ENCODE results near the gene AFAP1.

AFAP1 gene

DNA sequence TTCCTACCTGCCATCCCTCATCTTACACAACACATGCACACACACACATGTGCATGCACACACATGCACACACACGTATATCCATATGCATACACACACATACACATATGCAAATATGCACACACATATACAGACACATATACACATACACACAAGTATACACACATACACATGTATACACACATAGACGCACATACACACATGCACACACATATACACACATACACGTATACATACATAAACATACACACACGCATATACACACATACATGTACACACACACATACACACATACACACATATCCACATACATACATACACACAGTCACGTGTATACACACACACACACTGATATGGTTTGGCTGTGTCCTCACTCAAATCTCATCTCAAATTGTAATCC, 37.0 kb upstream of the AFAP1 start:
- peaks cover 14 to 21% of the 10 kb centered on the region in 2 donors for H3K27me3 Mint-ChIP-seq

DNA sequence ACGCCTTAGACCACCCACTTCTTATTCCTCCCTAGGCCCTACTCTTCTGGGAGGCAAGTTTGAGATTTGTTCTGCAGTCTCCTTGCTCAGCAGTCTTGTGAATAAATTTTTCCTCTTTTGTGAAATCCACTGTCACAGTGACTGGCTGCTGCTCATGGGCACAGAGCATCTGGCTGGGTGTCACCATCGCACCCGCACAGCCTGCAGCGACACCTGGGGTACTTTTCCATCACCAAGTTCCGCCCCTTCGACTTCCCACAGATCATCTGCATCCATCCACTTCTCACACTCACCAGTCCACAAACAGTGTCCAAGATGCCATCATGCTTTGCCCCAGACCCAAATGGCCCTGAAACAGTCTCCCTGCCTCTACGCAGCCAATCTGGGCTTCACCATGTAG, 36.4 kb upstream of the AFAP1 start:
- H3K27ac Mint-ChIP-seq: no peak overlapping the region
- H3K27me3 Mint-ChIP-seq: peaks cover 13 to 17% of the 10 kb centered on the region in 2 donors
- peaks cover 4 to 7% of the 10 kb centered on the region in 2 donors for H3K36me3 Mint-ChIP-seq
- ATAC-seq (replicated peaks) (no peak), DNase-seq (no peak)
- H3K4me1 Mint-ChIP-seq: peaks cover 5 to 10% of the 10 kb centered on the region in 2 donors
- peaks cover 7 to 8% of the 10 kb centered on the region in 2 donors for H3K9me3 Mint-ChIP-seq
- no peak overlapping the region for H3K4me3 Mint-ChIP-seq

More for the DNA sequence above, 37.0 kb upstream of the AFAP1 start:
- ATAC-seq (replicated peaks): no peak
- peaks cover 7 to 8% of the 10 kb centered on the region in 2 donors for H3K9me3 Mint-ChIP-seq
- no peak for DNase-seq
- H3K27ac Mint-ChIP-seq: no peak overlapping the region
- peaks cover 5 to 10% of the 10 kb centered on the region in 2 donors for H3K4me1 Mint-ChIP-seq
- peaks cover 4 to 7% of the 10 kb centered on the region in 2 donors for H3K36me3 Mint-ChIP-seq
- no peak overlapping the region for H3K4me3 Mint-ChIP-seq

DNA sequence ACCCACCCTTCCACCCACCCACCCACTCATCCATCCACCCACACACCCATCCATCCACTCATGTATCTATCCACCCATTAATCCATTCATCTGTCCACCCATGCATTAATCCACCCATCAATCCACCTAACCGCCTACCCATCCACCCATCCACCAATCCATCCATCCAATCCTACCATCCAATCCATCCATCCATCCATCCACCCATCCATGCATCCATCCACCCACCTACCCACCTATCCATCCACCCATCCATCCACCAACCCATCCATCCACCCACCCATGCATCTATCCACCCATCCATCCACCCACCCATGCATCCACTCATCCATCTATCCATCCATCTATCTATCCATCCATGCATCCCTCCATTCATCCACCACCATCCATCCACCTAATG, 34.8 kb upstream of the AFAP1 start:
- Mint-ChIP-seq H3K27ac (no peak overlapping the region), H3K9me3 (peaks cover 7 to 8% of the 10 kb centered on the region in 2 donors), H3K4me1 (peaks cover 15 to 22% of the 10 kb centered on the region in 2 donors), H3K27me3 (peaks cover 22% of the 10 kb centered on the region in 2 donors), H3K4me3 (no peak overlapping the region), H3K36me3 (peaks cover 12 to 13% of the 10 kb centered on the region in 2 donors)
- ATAC-seq (replicated peaks): no peak
- DNase-seq: no peak

DNA sequence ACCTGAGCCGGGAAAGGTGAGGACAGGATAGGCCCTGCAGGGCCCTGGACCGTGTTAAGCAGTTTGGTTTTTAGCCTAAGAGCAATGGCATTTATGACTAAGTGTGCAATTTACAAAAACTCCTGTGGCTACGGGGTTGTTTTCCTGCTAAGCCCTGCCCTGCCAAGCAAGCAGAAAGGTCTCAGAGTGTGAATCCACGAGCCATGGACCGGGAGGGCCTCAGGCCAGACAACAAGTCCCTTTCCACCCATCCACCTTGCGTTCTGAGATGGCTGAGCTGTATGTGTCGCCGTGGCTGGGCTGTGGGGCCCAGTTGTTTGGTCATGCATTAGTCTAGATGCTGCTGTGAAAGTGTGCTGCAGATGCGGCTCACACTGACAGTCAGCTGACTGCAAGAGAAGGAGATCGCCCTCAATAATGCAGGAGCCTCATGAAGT, 33.9 kb upstream of the AFAP1 start:
- peaks cover 15 to 23% of the 10 kb centered on the region in 2 donors for H3K4me1 Mint-ChIP-seq
- peaks cover 12 to 13% of the 10 kb centered on the region in 2 donors for H3K36me3 Mint-ChIP-seq
- peaks cover 7 to 8% of the 10 kb centered on the region in 2 donors for H3K9me3 Mint-ChIP-seq
- no peak overlapping the region for H3K4me3 Mint-ChIP-seq
- ATAC-seq (replicated peaks): peak in 1 of 2 donors; percentile 18
- peaks cover 22 to 24% of the 10 kb centered on the region in 2 donors for H3K27me3 Mint-ChIP-seq
- no peak for DNase-seq
- no peak overlapping the region for H3K27ac Mint-ChIP-seq

DNA sequence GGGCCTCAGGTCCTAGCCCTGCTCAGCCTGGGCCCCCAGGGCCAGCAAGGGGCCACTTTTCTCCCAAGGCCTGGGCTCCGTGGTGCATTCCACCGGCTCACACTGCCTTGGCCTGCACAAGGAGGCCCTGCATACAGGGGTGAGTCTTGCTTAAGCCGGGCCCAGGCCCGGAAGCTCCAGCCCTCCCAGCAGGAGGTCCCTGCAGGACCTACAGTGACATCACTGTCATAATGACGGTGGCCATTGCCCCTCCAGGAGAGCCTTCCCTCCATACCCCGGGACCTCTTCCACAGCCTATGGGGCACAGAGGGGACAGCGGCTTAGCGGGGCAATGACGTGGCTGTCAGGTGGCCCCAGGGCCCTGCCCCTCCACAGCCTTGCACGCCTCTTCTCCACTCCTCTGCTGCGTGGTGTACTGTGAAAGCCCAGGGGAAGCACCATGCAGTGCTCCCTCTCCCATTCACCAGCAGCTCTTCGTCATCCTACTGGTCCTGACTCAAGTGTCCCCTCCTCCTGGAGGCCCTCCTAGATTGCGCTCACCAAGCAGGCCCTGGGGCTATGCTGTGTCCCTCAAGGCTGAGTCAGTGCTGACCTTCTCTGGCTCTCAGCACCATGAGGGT, 32.3 kb upstream of the AFAP1 start:
- peaks cover 3 to 6% of the 10 kb centered on the region in 2 donors for H3K9me3 Mint-ChIP-seq
- no peak overlapping the region for H3K27ac Mint-ChIP-seq
- DNase-seq (no peak), ATAC-seq (replicated peaks) (no peak)
- peaks cover 15 to 21% of the 10 kb centered on the region in 2 donors for H3K4me1 Mint-ChIP-seq
- H3K4me3 Mint-ChIP-seq: no peak overlapping the region
- H3K36me3 Mint-ChIP-seq: peaks cover 10% of the 10 kb centered on the region in 2 donors
- H3K27me3 Mint-ChIP-seq: peaks cover 32 to 37% of the 10 kb centered on the region in 2 donors

DNA sequence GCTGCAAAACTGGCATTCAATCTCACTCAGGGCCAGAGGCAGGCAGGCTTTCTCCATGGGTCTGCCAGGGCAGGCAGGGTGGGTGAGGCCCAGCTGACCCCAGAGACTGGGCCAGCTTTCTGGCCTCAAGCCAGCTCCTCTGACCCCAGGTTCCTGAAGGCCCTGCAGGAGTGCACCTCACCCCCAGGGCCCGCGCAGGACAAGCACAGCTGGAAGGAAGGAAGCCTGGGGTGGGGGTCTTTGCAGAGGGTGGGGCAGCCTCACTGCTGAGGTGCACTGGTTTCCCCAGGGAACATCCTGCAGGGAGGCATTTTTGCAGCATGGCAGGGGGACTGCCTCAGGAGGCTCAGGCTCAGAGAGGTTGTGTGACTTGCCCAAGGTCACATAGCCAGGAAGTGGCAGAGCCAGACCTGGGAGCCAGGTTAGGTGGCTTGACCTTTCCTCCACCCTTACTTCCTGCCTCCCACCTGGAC, 31.5 kb upstream of the AFAP1 start:
- no peak for DNase-seq
- no peak overlapping the region for H3K4me3 Mint-ChIP-seq
- no peak overlapping the region for H3K27ac Mint-ChIP-seq
- H3K27me3 Mint-ChIP-seq: peaks cover 34 to 37% of the 10 kb centered on the region in 2 donors
- peaks cover 15 to 21% of the 10 kb centered on the region in 2 donors for H3K4me1 Mint-ChIP-seq
- no peak for ATAC-seq (replicated peaks)
- H3K9me3 Mint-ChIP-seq: no peaks in the 10 kb centered on the region
- H3K36me3 Mint-ChIP-seq: peaks cover 8 to 10% of the 10 kb centered on the region in 2 donors

DNA sequence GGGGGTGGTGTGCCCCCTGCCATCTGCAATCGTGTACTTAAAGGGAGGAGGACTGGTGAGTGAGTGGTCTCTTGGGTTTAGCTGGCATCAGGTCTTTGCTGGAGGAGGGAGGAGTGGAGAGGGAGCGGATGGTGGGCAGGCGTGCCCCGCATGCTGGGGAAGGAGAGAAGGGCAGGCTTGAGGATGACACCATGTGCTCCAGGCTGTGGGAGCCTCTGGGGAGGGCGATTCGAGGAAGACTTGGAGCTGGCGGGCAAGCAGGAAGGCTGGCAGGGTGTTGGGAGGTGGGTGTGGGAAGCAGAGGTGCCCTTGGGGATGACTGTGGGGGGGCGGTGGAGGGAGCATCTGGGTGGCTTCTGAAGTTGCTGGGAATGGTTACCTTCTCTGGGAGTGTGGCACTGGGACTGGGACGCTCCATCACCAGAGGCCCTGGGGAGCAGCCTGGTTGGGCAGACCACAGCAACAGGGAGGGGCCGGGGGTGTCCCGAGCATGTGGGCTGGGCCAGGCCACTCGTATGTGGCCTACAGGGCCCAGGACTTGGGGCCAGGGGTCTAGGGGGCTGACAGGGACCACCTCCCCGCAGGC, 30.8 kb upstream of the AFAP1 start:
- Mint-ChIP-seq H3K9me3 (no peaks in the 10 kb centered on the region), H3K4me3 (peak overlapping the region; percentile 82 to 88), H3K36me3 (peaks cover 8 to 10% of the 10 kb centered on the region in 2 donors), H3K4me1 (peaks cover 15 to 21% of the 10 kb centered on the region in 2 donors), H3K27ac (peak overlapping the region; percentile 94), H3K27me3 (peaks cover 33 to 42% of the 10 kb centered on the region in 2 donors)
- DNase-seq: no peak
- ATAC-seq (replicated peaks): no peak

DNA sequence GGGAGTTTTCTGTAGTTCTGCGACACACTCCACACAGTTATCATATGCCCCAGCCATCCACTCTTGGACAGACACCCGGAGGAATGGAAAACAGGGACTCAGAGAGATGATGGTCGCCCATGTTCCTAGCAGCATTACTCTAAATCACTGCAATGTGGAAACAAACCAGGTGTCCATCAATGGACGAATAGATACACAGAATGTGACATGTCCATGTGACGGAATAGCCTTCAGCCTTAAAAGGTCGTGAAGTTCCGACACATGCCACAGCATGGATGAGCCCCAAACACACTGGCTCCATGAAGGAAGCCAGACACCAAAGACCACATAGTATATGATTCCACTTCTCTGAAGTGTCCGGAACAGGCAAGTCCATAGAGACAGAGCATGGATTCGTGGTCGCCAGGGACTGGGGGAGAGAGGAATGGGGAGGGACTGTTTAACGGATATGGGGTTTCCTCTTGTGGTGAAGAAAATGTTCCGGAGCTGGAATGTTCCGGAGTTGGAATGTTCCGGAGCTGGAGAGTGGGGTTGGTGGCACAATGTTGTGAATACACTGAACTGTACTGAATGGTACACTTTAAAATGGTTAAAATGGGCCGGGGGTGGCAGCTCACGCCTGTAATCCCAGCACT, 28.7 kb upstream of the AFAP1 start:
- H3K9me3 Mint-ChIP-seq: no peaks in the 10 kb centered on the region
- peaks cover 8 to 10% of the 10 kb centered on the region in 2 donors for H3K36me3 Mint-ChIP-seq
- ATAC-seq (replicated peaks): no peak
- no peak for DNase-seq
- H3K4me1 Mint-ChIP-seq: peaks cover 15 to 26% of the 10 kb centered on the region in 2 donors
- no peak overlapping the region for H3K4me3 Mint-ChIP-seq
- H3K27ac Mint-ChIP-seq: no peak overlapping the region
- peaks cover 30 to 58% of the 10 kb centered on the region in 2 donors for H3K27me3 Mint-ChIP-seq

DNA sequence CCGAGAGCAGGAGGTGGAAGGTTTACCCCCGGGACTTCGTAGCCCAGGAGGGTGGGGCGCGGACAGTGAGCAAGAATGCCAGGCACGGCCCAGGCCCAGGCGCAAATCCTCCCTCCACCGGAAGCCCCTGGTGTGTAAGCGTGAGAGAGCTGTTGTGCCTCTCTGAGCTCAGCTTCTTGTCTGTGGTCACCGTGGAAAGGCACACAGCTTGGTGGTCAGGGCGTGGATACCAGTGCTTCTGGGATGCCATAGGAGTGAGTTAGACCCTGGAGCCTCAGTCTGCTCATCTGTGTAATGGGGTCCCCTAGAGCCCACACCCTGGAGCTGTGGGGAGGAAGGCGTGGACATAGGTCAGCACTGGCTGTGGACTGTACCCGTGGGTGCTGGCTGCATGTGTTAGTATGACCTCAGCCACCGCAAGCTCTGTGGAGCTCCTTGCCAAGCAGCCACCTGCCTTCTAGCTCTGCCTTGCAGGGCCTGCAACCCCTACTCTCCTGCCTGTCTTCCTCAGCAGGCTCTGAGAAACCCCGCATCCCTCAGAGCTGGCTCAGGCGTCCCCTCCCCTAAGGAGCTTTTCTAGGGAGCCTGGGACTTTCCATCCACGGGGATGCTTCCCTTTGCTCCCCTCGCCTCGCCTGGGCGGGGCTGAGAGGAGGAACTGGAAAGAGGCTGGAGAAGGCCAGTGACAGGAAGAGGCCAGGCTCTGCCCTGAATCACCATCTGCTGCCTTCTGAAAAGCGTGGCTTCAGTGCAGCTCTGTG, 28.0 kb upstream of the AFAP1 start:
- DNase-seq: no peak
- no peak for ATAC-seq (replicated peaks)
- peaks cover 31 to 63% of the 10 kb centered on the region in 2 donors for H3K27me3 Mint-ChIP-seq
- H3K36me3 Mint-ChIP-seq: peaks cover 8 to 10% of the 10 kb centered on the region in 2 donors
- H3K4me3 Mint-ChIP-seq: no peak overlapping the region
- no peaks in the 10 kb centered on the region for H3K9me3 Mint-ChIP-seq
- H3K27ac Mint-ChIP-seq: no peak overlapping the region
- peaks cover 15 to 28% of the 10 kb centered on the region in 2 donors for H3K4me1 Mint-ChIP-seq

DNA sequence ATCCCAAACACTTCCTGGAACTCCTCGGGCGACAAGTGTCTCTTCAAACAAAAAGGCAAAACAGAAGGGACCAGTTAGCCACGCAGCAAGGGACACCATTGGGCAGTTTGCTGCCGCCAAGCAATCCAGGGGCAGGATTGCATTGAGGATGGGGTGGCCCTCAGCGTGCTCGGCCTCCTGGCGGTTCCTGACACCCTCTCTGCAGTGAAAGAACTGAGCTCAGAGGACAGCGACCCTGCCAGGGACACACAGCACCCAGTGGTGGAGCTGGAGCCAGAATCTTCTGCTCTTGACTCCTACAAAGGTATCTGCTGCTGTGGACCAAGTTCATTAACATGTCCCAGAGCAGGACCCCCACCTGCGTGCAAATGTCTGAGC, 27.4 kb upstream of the AFAP1 start:
- DNase-seq: no peak
- Mint-ChIP-seq H3K27me3 (peaks cover 28 to 63% of the 10 kb centered on the region in 2 donors), H3K27ac (no peak overlapping the region), H3K36me3 (peaks cover 6 to 8% of the 10 kb centered on the region in 2 donors), H3K4me3 (no peak overlapping the region), H3K4me1 (peaks cover 15 to 31% of the 10 kb centered on the region in 2 donors), H3K9me3 (no peaks in the 10 kb centered on the region)
- no peak for ATAC-seq (replicated peaks)

DNA sequence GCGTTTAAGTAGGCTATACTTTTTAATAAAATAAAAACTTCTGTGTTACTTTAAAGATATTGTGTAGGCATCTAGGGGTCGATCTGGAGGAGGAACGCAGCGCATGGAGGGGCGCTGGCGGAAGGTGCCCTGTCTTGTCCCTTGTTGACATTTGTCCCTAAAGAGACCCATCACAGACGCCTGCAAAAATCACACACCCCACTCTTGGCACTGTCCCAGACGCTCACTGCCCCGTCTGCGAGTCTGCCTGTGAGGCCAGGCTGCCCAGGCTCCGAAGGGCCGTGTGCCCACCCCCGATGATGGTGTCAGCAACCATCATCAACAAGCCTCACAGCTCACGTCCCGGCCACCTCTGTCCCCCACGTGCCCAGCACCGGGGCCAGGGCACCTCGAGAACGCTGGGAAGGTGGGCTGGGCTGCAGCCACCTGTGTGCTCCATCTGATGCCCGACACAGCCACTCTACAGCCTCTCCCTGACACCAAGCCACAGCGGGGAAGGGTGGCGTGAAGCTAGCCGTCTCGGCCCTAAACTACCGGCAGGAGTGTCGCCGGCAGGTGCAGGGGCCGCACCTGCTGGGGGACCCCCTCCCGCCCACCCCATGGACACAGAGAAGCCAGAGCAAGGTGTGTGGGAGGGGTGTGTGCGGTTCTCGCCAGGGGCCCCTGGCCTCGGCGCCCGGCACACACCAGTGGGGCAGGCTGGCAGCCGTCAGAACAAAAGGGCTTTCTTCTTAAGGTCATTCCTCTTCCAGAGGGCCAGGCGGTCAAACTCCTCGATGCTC, 26.8 kb upstream of the AFAP1 start:
- H3K9me3 Mint-ChIP-seq: no peaks in the 10 kb centered on the region
- peaks cover 15 to 31% of the 10 kb centered on the region in 2 donors for H3K4me1 Mint-ChIP-seq
- H3K4me3 Mint-ChIP-seq: no peak overlapping the region
- DNase-seq (no peak), ATAC-seq (replicated peaks) (no peak)
- H3K36me3 Mint-ChIP-seq: peaks cover 6 to 8% of the 10 kb centered on the region in 2 donors
- no peak overlapping the region for H3K27ac Mint-ChIP-seq
- peaks cover 28 to 57% of the 10 kb centered on the region in 2 donors for H3K27me3 Mint-ChIP-seq

DNA sequence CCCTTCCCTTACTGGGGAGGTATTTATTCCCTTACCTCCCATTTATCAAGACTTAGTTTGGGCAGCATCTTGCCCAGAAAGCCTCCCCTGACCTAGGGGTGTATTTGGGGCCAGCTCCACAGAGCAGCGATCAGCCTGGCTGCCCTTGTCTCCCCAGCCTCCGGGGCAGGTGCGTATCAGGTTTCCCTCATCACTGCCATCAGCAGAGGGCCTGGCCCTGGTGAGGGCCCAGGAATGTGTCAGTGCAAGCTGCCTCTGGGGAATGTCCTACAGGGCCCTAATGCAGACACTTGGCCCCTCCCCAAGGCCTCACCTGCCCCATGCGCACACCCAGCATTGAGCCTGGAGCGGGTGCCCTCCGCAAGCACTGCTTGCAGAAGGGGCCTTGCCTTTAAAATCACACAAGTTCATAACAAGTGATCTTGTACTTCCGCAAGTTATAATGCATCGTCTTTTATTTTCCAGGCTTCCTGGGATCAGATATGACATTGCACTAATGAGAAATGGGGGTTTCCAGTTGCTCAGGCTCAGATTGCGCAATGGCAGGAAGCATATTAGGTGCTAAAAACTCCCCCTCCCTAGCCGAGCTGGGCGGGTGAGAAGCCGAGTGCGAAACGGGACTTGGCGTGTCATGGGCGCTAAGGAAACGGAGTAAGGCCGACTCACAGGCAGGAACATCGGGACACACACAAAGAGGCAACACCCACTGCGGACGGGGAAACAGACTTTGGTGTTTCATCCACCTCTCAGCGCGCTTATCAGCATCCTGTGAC, 25.4 kb upstream of the AFAP1 start:
- ATAC-seq (replicated peaks): no peak
- Mint-ChIP-seq H3K4me3 (no peak overlapping the region), H3K27ac (no peak overlapping the region), H3K36me3 (peaks cover 3 to 4% of the 10 kb centered on the region in 2 donors), H3K4me1 (peaks cover 17 to 39% of the 10 kb centered on the region in 2 donors), H3K27me3 (peaks cover 24 to 57% of the 10 kb centered on the region in 2 donors), H3K9me3 (no peaks in the 10 kb centered on the region)
- no peak for DNase-seq

DNA sequence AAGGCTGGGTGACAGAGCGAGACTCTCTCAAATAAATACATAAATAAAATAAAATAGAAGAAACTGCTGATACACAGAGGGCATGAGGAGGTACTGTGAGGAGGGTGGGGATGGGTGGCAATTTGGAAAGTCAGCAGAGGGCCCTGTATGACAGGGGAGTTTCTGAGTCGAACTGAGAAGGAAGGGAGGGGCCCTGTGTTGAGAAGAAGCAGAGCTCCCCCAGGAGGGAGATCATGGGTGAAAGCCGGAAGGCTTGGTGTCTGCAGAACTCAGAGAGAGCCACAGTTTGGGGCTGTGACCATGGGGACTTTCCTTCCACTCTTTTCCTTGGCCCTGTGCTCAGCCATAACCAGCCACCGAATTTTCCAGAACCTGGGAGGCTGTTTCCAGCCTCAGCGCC, 24.8 kb upstream of the AFAP1 start:
- Mint-ChIP-seq H3K4me3 (no peak overlapping the region), H3K4me1 (peaks cover 11 to 33% of the 10 kb centered on the region in 2 donors), H3K9me3 (no peaks in the 10 kb centered on the region), H3K27ac (no peak overlapping the region), H3K27me3 (peaks cover 19 to 58% of the 10 kb centered on the region in 2 donors), H3K36me3 (peaks cover 0 to 2% of the 10 kb centered on the region in 2 donors)
- DNase-seq: no peak
- ATAC-seq (replicated peaks): no peak

Measured in stimulated activated naive B cell treated with anti-CD40 and anti-IgM and Interleukin-4, amounts not matched to agents 10 μg/mL and 1 μg/mL and 100 μg/mL, for 72 hours (primary cell).